NCI-H2227 (cell line): ENCODE data around the gene SMCO4.
"Not testable (repeated sequence)": the region's sequence is repeated elsewhere in the genome, so short reads cannot be mapped to it uniquely, and the experiment has no call there.

ENCODE experiments used
- DNase-seq: peaks from one replicate; lab custom pipeline; 2025; ENCODE audit not compliant: unreplicated experiment; lab: John Stamatoyannopoulos, UW

Gene SMCO4

GRCh38 chr11:93560199-93560932 is 17.2 kb upstream of the SMCO4 start:
- DNase-seq = no peak

- DNase-seq = no peak
These were observed 16.5 kb upstream of the SMCO4 start for GRCh38 chr11:93559681-93560080.

- no peak for DNase-seq
These were observed 9.7 kb upstream of the SMCO4 start for GRCh38 chr11:93552874-93553273.

- no peak for DNase-seq
These were observed 6.8 kb upstream of the SMCO4 start for GRCh38 chr11:93549976-93550375.

- DNase-seq = no peak
These were observed 5.6 kb upstream of the SMCO4 start for GRCh38 chr11:93548679-93549319.

GRCh38 chr11:93547773-93548172 is 4.6 kb upstream of the SMCO4 start:
- DNase-seq = no peak

- DNase-seq = no peak
These were observed 3.8 kb upstream of the SMCO4 start for GRCh38 chr11:93547028-93547427.

GRCh38 chr11:93545566-93545965 is 2.4 kb upstream of the SMCO4 start:
- DNase-seq = no peak

- DNase-seq = no peak
These were observed 371 bp downstream of the SMCO4 start for GRCh38 chr11:93542811-93543229.

GRCh38 chr11:93541884-93542810 is 1.0 kb downstream of the SMCO4 start:
- DNase-seq = peak; percentile 16

- DNase-seq = no peak
These were observed 2.2 kb downstream of the SMCO4 start for GRCh38 chr11:93540896-93541553.

GRCh38 chr11:93540337-93540736 is 2.9 kb downstream of the SMCO4 start:
- no peak for DNase-seq

GRCh38 chr11:93537767-93538261 is 5.4 kb downstream of the SMCO4 start:
- no peak for DNase-seq

- no peak for DNase-seq
These were observed 6.1 kb downstream of the SMCO4 start for GRCh38 chr11:93537049-93537448.

- no peak for DNase-seq
These were observed 6.9 kb downstream of the SMCO4 start for GRCh38 chr11:93536101-93536861.

GRCh38 chr11:93535578-93535977 is 7.6 kb downstream of the SMCO4 start:
- not testable (repeated sequence) for DNase-seq

GRCh38 chr11:93532806-93533205 is 10.4 kb downstream of the SMCO4 start:
- DNase-seq = no peak

GRCh38 chr11:93532281-93532789 is 10.9 kb downstream of the SMCO4 start:
- no peak for DNase-seq

- no peak for DNase-seq
These were observed 12.7 kb downstream of the SMCO4 start for GRCh38 chr11:93530468-93530826.
